WTC11 (cell line): Measurements from ENCODE around the gene MITF. TPM values are rescaled to one million over a fixed set of nuclear protein-coding genes. Genes with fewer than 3 reads are reported as not detected.

ENCODE experiments used
- ATAC-seq: fragments of 200-7000 bp; cut with Tn5 transposase; 2 replicates; pipeline ENCODE4 v1.10.0; 2021; ENCODE audit warnings: mild to moderate bottlenecking, moderate library complexity
- CTCF ChIA-PET: fragments of 300-600 bp; sonication (Branson Sonifier 250); formaldehyde crosslinking; loops from one replicate; lab custom pipeline; 2021; ENCODE audit warnings: antibody characterized with exemption; lab: Charles Lee
- POLR2A ChIA-PET: fragments of 350-600 bp; sonication (Branson Sonifier 250); formaldehyde crosslinking; loops from one replicate; lab custom pipeline; 2021; ENCODE audit warnings: antibody characterized with exemption; lab: Charles Lee
- DNase-seq: peaks from one replicate; pipeline ENCODE4 v3.0.0; 2021; ENCODE audit warnings: low spot score
- H3K27ac Mint-ChIP-seq: 2 replicates; pipeline ENCODE4 v1.8.0; 2021; ENCODE audit warnings: mixed read lengths
- H3K27me3 Mint-ChIP-seq: 2 replicates; pipeline ENCODE4 v1.8.0; 2021; ENCODE audit warnings: low read depth, mild to moderate bottlenecking, moderate library complexity, mixed read lengths
- H3K36me3 Mint-ChIP-seq: 2 replicates; pipeline ENCODE4 v1.8.0; 2021; ENCODE audit warnings: mixed read lengths
- H3K4me1 Mint-ChIP-seq: 2 replicates; pipeline ENCODE4 v1.8.0; 2022; ENCODE audit warnings: mixed read lengths
- H3K4me3 Mint-ChIP-seq: 2 replicates; pipeline ENCODE4 v1.8.0; 2021; ENCODE audit warnings: mild to moderate bottlenecking, moderate library complexity, mixed read lengths
- H3K9me3 Mint-ChIP-seq: 2 replicates; pipeline ENCODE4 v1.8.0; 2021; ENCODE audit warnings: mixed read lengths
- ATF1 ChIP-seq: sonication (generic); formaldehyde crosslinking; IDR thresholded peaks from 2 replicates; pipeline ENCODE4 v1.8.1; 2023; ENCODE audit warnings: mild to moderate bottlenecking, moderate library complexity, missing genetic modification reagents
- ATF2 ChIP-seq: sonication (generic); formaldehyde crosslinking; IDR thresholded peaks from 2 replicates; pipeline ENCODE4 v1.8.1; 2022; ENCODE audit warnings: low read depth, missing genetic modification reagents, borderline replicate concordance
- E2F4 ChIP-seq: sonication (generic); formaldehyde crosslinking; IDR thresholded peaks from 2 replicates; pipeline ENCODE4 v1.8.1; 2022; ENCODE audit warnings: low read depth, mild to moderate bottlenecking, moderate library complexity, missing genetic modification reagents, borderline replicate concordance
- ETV6 ChIP-seq: sonication (generic); formaldehyde crosslinking; IDR thresholded peaks from 2 replicates; pipeline ENCODE4 v1.8.1; 2022; ENCODE audit warnings: mild to moderate bottlenecking, missing genetic modification reagents
- FOXP1 ChIP-seq: sonication (generic); formaldehyde crosslinking; IDR thresholded peaks from 2 replicates; pipeline ENCODE4 v1.8.0; 2022; ENCODE audit warnings: missing genetic modification reagents, mild to moderate bottlenecking, moderate library complexity, borderline replicate concordance
- IRF2 ChIP-seq: sonication (generic); formaldehyde crosslinking; IDR thresholded peaks from 2 replicates; pipeline ENCODE4 v1.8.0; 2022; ENCODE audit warnings: low read depth, missing genetic modification reagents, borderline replicate concordance
- JAZF1 ChIP-seq: fragments of 250-450 bp; sonication (Bioruptor Pico); IDR thresholded peaks from 2 replicates; pipeline ENCODE4 v1.9.0; 2021; ENCODE audit warnings: moderate library complexity, mild to moderate bottlenecking, inconsistent platforms
- RELA ChIP-seq: sonication (generic); formaldehyde crosslinking; IDR thresholded peaks from 2 replicates; pipeline ENCODE4 v1.8.1; 2022; ENCODE audit warnings: missing genetic modification reagents, mild to moderate bottlenecking, borderline replicate concordance
- SMAD4 ChIP-seq: sonication (generic); formaldehyde crosslinking; IDR thresholded peaks from 2 replicates; pipeline ENCODE4 v1.8.0; 2022; ENCODE audit warnings: mild to moderate bottlenecking, missing genetic modification reagents
- USF2 ChIP-seq: sonication (generic); formaldehyde crosslinking; IDR thresholded peaks from 2 replicates; pipeline ENCODE4 v1.8.1; 2023; ENCODE audit warnings: mild to moderate bottlenecking, missing genetic modification reagents, moderate library complexity
- ZNF121 ChIP-seq: sonication (generic); formaldehyde crosslinking; IDR thresholded peaks from 2 replicates; pipeline ENCODE4 v1.8.0; 2023; ENCODE audit warnings: missing genetic modification reagents
- ZNF425 ChIP-seq: fragments of 250-450 bp; sonication (Bioruptor Pico); conservative IDR thresholded peaks from 2 replicates; pipeline ENCODE4 v1.9.0; 2021; ENCODE audit warnings: mild to moderate bottlenecking
- ZSCAN18 ChIP-seq: fragments of 250-450 bp; sonication (Bioruptor Pico); IDR thresholded peaks from 2 replicates; pipeline ENCODE4 v2.1.2; 2022; ENCODE audit warnings: mild to moderate bottlenecking, moderate library complexity
- total RNA-seq: library from RNA; stranded (reverse); gene quantifications from 3 replicates; pipeline ENCODE4 v1.2.3, GENCODE V29; 2021
- TF ChIP-seq, protein P1 (sequence below): fragments of 250-450 bp; sonication (Bioruptor Pico); IDR thresholded peaks from 2 replicates; pipeline ENCODE4 v1.9.0; 2021; ENCODE audit warnings: mild to moderate bottlenecking
- TF ChIP-seq, protein P2 (sequence below): sonication (generic); formaldehyde crosslinking; IDR thresholded peaks from 2 replicates; pipeline ENCODE4 v1.8.0; 2023; ENCODE audit warnings: missing genetic modification reagents
- TF ChIP-seq, protein P3 (sequence below): sonication (generic); formaldehyde crosslinking; IDR thresholded peaks from 2 replicates; pipeline ENCODE4 v1.8.1; 2023; ENCODE audit warnings: mild to moderate bottlenecking, missing genetic modification reagents

MITF gene
- total RNA-seq, 1 experiment from 2014 or later: 1.3 TPM

- TF ChIP-seq USF2 (CRISPR knock-in tag) (no peak), E2F4 (CRISPR knock-in tag) (no peak), RELA (CRISPR knock-in tag) (no peak), ZNF425 (CRISPR knock-in tag) (no peak), SMAD4 (CRISPR knock-in tag) (no peak), ETV6 (no peak), ATF2 (CRISPR knock-in tag) (no peak)
- TF ChIP-seq, protein P1, sequence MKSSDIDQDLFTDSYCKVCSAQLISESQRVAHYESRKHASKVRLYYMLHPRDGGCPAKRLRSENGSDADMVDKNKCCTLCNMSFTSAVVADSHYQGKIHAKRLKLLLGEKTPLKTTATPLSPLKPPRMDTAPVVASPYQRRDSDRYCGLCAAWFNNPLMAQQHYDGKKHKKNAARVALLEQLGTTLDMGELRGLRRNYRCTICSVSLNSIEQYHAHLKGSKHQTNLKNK: no peak
- TF ChIP-seq, protein P2, sequence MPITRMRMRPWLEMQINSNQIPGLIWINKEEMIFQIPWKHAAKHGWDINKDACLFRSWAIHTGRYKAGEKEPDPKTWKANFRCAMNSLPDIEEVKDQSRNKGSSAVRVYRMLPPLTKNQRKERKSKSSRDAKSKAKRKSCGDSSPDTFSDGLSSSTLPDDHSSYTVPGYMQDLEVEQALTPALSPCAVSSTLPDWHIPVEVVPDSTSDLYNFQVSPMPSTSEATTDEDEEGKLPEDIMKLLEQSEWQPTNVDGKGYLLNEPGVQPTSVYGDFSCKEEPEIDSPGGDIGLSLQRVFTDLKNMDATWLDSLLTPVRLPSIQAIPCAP (CRISPR knock-in tag): no peak
- TF ChIP-seq, all 79 proteins: peak for 0
These were observed 130.4 kb downstream of the MITF start (continued) for GRCh38 chr3:69869643-69870042.

DNA sequence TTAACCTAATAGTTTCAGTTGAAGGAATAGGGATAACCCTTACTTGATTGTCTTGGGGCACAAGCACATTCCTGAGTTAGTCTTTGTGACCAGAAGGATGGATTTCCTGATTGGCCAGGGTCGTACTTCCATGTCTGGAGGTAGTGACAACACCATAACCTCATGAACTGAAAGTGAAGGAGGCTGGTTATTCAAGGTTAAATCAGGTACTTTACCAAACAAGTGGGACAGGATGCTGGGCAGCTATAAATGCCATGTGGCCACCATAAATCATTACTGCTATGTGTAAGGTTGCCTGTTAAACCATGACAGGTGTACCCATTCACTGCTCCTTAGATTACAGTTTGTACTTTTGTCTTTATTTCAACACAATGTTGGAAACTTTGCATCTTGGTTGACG, 132.0 kb downstream of the MITF start:
- Mint-ChIP-seq H3K4me3 (no peak overlapping the region), H3K9me3 (no peaks in the 10 kb centered on the region), H3K27ac (no peak overlapping the region), H3K4me1 (0 out of 2 replicates have a peak, but pooled peaks cover 4% of the 10 kb centered on the region), H3K36me3 (no peaks in the 10 kb centered on the region), H3K27me3 (no peaks in the 10 kb centered on the region)
- CTCF ChIA-PET: no interaction called here
- no peak for DNase-seq
- TF ChIP-seq USF2 (CRISPR knock-in tag) (no peak), ZNF425 (CRISPR knock-in tag) (no peak), JAZF1 (CRISPR knock-in tag) (no peak), ATF1 (CRISPR knock-in tag) (no peak)
- no peak for ATAC-seq
- POLR2A ChIA-PET: no interaction called here

- no peaks in the 10 kb centered on the region for H3K36me3 Mint-ChIP-seq
- H3K4me1 Mint-ChIP-seq: 0 out of 2 replicates have a peak, but pooled peaks cover 1% of the 10 kb centered on the region
- H3K27me3 Mint-ChIP-seq: no peaks in the 10 kb centered on the region
- ChIA-PET CTCF (no interaction called here), POLR2A (no interaction called here)
- ATAC-seq (no peak), DNase-seq (no peak)
- H3K4me3 Mint-ChIP-seq: no peak overlapping the region
- no peaks in the 10 kb centered on the region for H3K9me3 Mint-ChIP-seq
- no peak overlapping the region for H3K27ac Mint-ChIP-seq
- TF ChIP-seq FOXP1 (no peak), ZSCAN18 (no peak), IRF2 (CRISPR knock-in tag) (no peak), ZNF121 (CRISPR knock-in tag) (no peak)
- TF ChIP-seq, protein P3, sequence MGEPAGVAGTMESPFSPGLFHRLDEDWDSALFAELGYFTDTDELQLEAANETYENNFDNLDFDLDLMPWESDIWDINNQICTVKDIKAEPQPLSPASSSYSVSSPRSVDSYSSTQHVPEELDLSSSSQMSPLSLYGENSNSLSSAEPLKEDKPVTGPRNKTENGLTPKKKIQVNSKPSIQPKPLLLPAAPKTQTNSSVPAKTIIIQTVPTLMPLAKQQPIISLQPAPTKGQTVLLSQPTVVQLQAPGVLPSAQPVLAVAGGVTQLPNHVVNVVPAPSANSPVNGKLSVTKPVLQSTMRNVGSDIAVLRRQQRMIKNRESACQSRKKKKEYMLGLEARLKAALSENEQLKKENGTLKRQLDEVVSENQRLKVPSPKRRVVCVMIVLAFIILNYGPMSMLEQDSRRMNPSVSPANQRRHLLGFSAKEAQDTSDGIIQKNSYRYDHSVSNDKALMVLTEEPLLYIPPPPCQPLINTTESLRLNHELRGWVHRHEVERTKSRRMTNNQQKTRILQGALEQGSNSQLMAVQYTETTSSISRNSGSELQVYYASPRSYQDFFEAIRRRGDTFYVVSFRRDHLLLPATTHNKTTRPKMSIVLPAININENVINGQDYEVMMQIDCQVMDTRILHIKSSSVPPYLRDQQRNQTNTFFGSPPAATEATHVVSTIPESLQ: no peak
These were observed 132.6 kb downstream of the MITF start for GRCh38 chr3:69871868-69872267.
